ENCODE measurements around the gene MEGF6.
A peak's percentile ranks its signal among the peaks of the same experiment; 100 is the strongest.

The MEGF6 gene

GRCh38 chr1:3483380-3483779 is 127.9 kb downstream of the MEGF6 start:
- no peak for FAIRE-seq
- no peak for DNase-seq (ENCODE audit: insufficient read length, low spot score)
- TF ChIP-seq POLR2A (IDR thresholded peaks at IDR 0.05; ENCODE audit: low read depth, low read length): no peak

- FAIRE-seq (no peak), DNase-seq (ENCODE audit: insufficient read length, low spot score) (no peak)
- TF ChIP-seq POLR2A (IDR thresholded peaks at IDR 0.05; ENCODE audit: low read depth, low read length): no peak
Observed at GRCh38 chr1:3482378-3482849, 128.9 kb downstream of the MEGF6 start.

GRCh38 chr1:3481836-3482375 is 129.4 kb downstream of the MEGF6 start:
- DNase-seq (ENCODE audit: insufficient read length, low spot score): no peak
- FAIRE-seq: no peak
- TF ChIP-seq POLR2A (IDR thresholded peaks at IDR 0.05; ENCODE audit: low read depth, low read length): no peak

- DNase-seq (ENCODE audit: insufficient read length, low spot score): no peak
Observed at GRCh38 chr1:3481046-3481445, 130.3 kb downstream of the MEGF6 start.

GRCh38 chr1:3480369-3480719 is 131.0 kb downstream of the MEGF6 start:
- FAIRE-seq (no peak), DNase-seq (ENCODE audit: insufficient read length, low spot score) (no peak)
- TF ChIP-seq POLR2A (IDR thresholded peaks at IDR 0.05; ENCODE audit: low read depth, low read length): no peak

More at GRCh38 chr1:3481046-3481445, 130.3 kb downstream of the MEGF6 start:
- no peak for TF ChIP-seq POLR2A (IDR thresholded peaks at IDR 0.05; ENCODE audit: low read depth, low read length)
- no peak for FAIRE-seq

- DNase-seq (ENCODE audit: insufficient read length, low spot score) (no peak), FAIRE-seq (no peak)
- TF ChIP-seq POLR2A (IDR thresholded peaks at IDR 0.05; ENCODE audit: low read depth, low read length): no peak
Observed at GRCh38 chr1:3479511-3480368, 131.6 kb downstream of the MEGF6 start.

GRCh38 chr1:3478187-3478586 is 133.1 kb downstream of the MEGF6 start:
- DNase-seq (ENCODE audit: insufficient read length, low spot score): no peak
- FAIRE-seq: no peak
- TF ChIP-seq POLR2A (IDR thresholded peaks at IDR 0.05; ENCODE audit: low read depth, low read length): no peak

- DNase-seq (ENCODE audit: insufficient read length, low spot score) (peak; percentile 52), FAIRE-seq (no peak)
- TF ChIP-seq POLR2A (IDR thresholded peaks at IDR 0.05; ENCODE audit: low read depth, low read length): no peak
Observed at GRCh38 chr1:3477241-3477995, 133.9 kb downstream of the MEGF6 start.

GRCh38 chr1:3476666-3477065 is 134.6 kb downstream of the MEGF6 start:
- DNase-seq (ENCODE audit: insufficient read length, low spot score) (no peak), FAIRE-seq (no peak)
- TF ChIP-seq POLR2A (IDR thresholded peaks at IDR 0.05; ENCODE audit: low read depth, low read length): no peak

- FAIRE-seq (no peak), DNase-seq (ENCODE audit: insufficient read length, low spot score) (no peak)
- no peak for TF ChIP-seq POLR2A (IDR thresholded peaks at IDR 0.05; ENCODE audit: low read depth, low read length)
Observed at GRCh38 chr1:3475839-3476573, 135.3 kb downstream of the MEGF6 start.

- FAIRE-seq: no peak
- TF ChIP-seq POLR2A (IDR thresholded peaks at IDR 0.05; ENCODE audit: low read depth, low read length): no peak
- DNase-seq (ENCODE audit: insufficient read length, low spot score): no peak
Observed at GRCh38 chr1:3474421-3474820, 136.9 kb downstream of the MEGF6 start.

GRCh38 chr1:3474016-3474415 is 137.3 kb downstream of the MEGF6 start:
- TF ChIP-seq POLR2A (IDR thresholded peaks at IDR 0.05; ENCODE audit: low read depth, low read length): no peak
- DNase-seq (ENCODE audit: insufficient read length, low spot score) (no peak), FAIRE-seq (no peak)

GRCh38 chr1:3473381-3473844 is 137.9 kb downstream of the MEGF6 start:
- FAIRE-seq (peak; percentile 57), DNase-seq (ENCODE audit: insufficient read length, low spot score) (peak; percentile 64)
- TF ChIP-seq POLR2A (IDR thresholded peaks at IDR 0.05; ENCODE audit: low read depth, low read length): no peak

GRCh38 chr1:3472906-3473305 is 138.4 kb downstream of the MEGF6 start:
- no peak for DNase-seq (ENCODE audit: insufficient read length, low spot score)
- no peak for TF ChIP-seq POLR2A (IDR thresholded peaks at IDR 0.05; ENCODE audit: low read depth, low read length)
- no peak for FAIRE-seq

All from H54 (cell line).